Osteoblast (primary cell): ENCODE data around the gene HPS5. TPM values are rescaled to one million over a fixed set of nuclear protein-coding genes. Genes with fewer than 3 reads are reported as not detected.

Experiments used
- DNase-seq: peaks from one replicate; pipeline ENCODE4 v3.0.0; 2011; ENCODE audit warnings: low spot score, mixed read lengths; ENCODE audit not compliant: insufficient read length; ENCODE audit errors: missing footprints
- H2AFZ ChIP-seq: 2 replicates; pipeline ENCODE4 v1.6.0; 2011; ENCODE audit warnings: mild to moderate bottlenecking, low read length
- H3K27ac ChIP-seq: 2 replicates; pipeline ENCODE4 v1.5.1; 2011; ENCODE audit warnings: mild to moderate bottlenecking, low read depth, low read length, moderate library complexity
- H3K27me3 ChIP-seq: 2 replicates; pipeline ENCODE4 v1.6.0; 2012; ENCODE audit warnings: mild to moderate bottlenecking, control low read depth, inconsistent platforms, low read length, moderate library complexity; ENCODE audit not compliant: insufficient read depth
- H3K36me3 ChIP-seq: 2 replicates; pipeline ENCODE4 v1.5.1; 2011; ENCODE audit warnings: mild to moderate bottlenecking, low read length, control low read depth, moderate library complexity; ENCODE audit not compliant: insufficient read depth
- H3K4me1 ChIP-seq: 2 replicates; pipeline ENCODE4 v1.5.1; 2011; ENCODE audit warnings: mild to moderate bottlenecking, low read length, control low read depth, moderate library complexity; ENCODE audit not compliant: insufficient read depth
- H3K4me2 ChIP-seq: 2 replicates; pipeline ENCODE4 v1.6.0; 2011; ENCODE audit warnings: mild to moderate bottlenecking, low read length; ENCODE audit not compliant: insufficient read depth
- H3K4me3 ChIP-seq: fragments of 200-600 bp; sonication (generic); 3 replicates; pipeline ENCODE4 v1.5.1; 2012; ENCODE audit warnings: mild to moderate bottlenecking, low read length, inconsistent platforms; ENCODE audit not compliant: insufficient read depth
- H3K79me2 ChIP-seq: 2 replicates; pipeline ENCODE4 v1.6.0; 2012; ENCODE audit warnings: mild to moderate bottlenecking, low read length, control low read depth, inconsistent platforms; ENCODE audit not compliant: insufficient read depth
- H3K9me3 ChIP-seq: 2 replicates; pipeline ENCODE4 v1.5.1; 2011; ENCODE audit warnings: low read depth, low read length, control low read depth
- H4K20me1 ChIP-seq: 2 replicates; pipeline ENCODE4 v1.6.0; 2012; ENCODE audit warnings: mild to moderate bottlenecking, low read length, control low read depth; ENCODE audit not compliant: insufficient read depth
- CTCF ChIP-seq: IDR thresholded peaks from 2 replicates; pipeline ENCODE4 v1.5.1; 2011; ENCODE audit warnings: mild to moderate bottlenecking, low read depth, low read length, moderate library complexity; ENCODE audit errors: extremely low read depth
- total RNA-seq: library from RNA; depleted of rRNA; stranded (reverse); fragments of >200 nt; gene quantifications from 2 replicates; pipeline ENCODE4 v1.2.3, GENCODE V29; 2012

The HPS5 gene
- total RNA-seq, 1 donor = 53.9 TPM

DNA sequence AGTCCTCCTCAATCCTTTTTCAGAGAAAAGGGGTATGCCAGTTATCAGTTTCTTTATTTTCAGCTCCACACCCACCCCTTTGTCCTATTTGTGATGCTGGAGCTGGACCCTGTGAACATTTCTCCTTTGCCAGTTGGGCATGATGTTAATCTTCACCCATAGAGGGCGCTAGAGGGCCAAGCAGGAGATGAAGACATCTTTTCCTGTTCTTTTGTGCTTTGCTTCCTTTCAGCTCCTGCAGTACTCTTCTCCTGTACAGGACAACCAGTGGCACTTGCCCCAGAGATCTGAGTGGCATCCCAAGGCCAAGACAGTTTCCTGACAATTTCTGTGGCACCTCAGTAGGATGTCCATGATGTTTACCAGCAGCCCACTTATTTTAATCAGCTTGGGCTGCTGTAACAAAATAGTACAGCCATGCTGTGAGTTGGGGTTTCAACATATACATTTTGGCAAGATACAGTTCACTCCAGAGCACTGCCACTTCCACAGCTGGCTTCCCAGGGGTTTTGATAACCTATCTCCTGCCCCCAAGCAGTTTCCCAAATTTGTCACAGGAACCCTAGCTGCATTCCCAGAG, 78.1 kb downstream of the HPS5 start:
- Histone ChIP-seq H3K4me1 (no peaks in the 10 kb centered on the region), H2AFZ (peak overlapping the region; percentile 16), H3K36me3 (no peaks in the 10 kb centered on the region), H4K20me1 (no peaks in the 10 kb centered on the region), H3K27ac (no peak overlapping the region), H3K9me3 (no peaks in the 10 kb centered on the region), H3K4me2 (no peak overlapping the region), H3K79me2 (no peaks in the 10 kb centered on the region), H3K4me3 (no peak overlapping the region), H3K27me3 (peaks cover 3% of the 10 kb centered on the region)
- peak; percentile 61 for DNase-seq
- TF ChIP-seq CTCF = peak; percentile 94

GRCh38 chr11:18239655-18240054, 82.3 kb downstream of the HPS5 start:
- Histone ChIP-seq H4K20me1 (no peaks in the 10 kb centered on the region), H3K4me3 (no peak overlapping the region), H3K79me2 (no peaks in the 10 kb centered on the region), H3K27me3 (peaks cover 21% of the 10 kb centered on the region), H3K9me3 (no peaks in the 10 kb centered on the region), H2AFZ (no peak overlapping the region), H3K4me1 (no peaks in the 10 kb centered on the region), H3K27ac (no peak overlapping the region), H3K36me3 (no peaks in the 10 kb centered on the region), H3K4me2 (no peak overlapping the region)
- DNase-seq = no peak
- no peak for TF ChIP-seq CTCF

DNA sequence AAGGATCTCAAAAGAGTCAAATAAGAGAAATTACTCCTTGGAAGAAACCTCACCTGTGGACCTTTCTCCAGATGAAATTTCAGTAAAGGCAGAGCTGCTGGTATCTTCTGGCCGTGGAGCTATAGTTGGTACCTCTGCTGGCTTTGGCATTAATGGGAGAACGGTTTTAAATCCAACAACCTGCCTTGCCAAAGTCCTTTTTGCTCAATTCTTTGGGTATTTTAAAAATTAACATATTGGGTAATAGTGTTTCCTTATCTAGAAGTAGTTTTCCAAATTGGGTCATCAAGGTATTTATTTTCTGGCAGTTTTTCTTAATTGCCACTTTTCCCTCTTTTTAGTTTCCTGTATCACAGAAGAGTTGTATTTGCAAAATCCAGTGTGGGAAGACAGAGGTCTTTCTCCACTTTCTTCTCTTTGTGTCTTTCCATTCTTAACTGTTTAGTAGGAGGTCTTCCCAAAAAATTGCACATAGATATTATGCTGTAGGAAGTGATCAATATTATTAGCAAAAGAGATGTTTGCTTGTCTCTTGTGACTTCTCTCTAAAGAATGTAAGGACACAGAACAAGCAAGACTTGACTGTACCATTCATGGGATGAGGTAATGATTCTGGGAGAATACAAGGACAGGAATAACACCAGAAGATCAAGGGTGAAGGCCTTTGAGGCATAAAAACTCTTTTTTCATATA, 85.1 kb downstream of the HPS5 start, which contains the start of gene SAA4:
Gene SAA4, minus strand, starts transcription at position 139 of the 693 bp plus-strand sequence. CDS start 876 bp downstream, outside the sequence.
- Histone ChIP-seq H3K4me1 (no peaks in the 10 kb centered on the region), H3K27ac (no peak within 1 kb of the TSS), H3K4me3 (no peak within 1 kb of the TSS), H3K79me2 (no peaks in the 10 kb centered on the region), H3K9me3 (no peaks in the 10 kb centered on the region), H3K27me3 (peaks cover 21% of the 10 kb centered on the region), H2AFZ (no peak within 1 kb of the TSS), H4K20me1 (no peaks in the 10 kb centered on the region), H3K4me2 (no peak within 1 kb of the TSS), H3K36me3 (no peaks in the 10 kb centered on the region)
- no peak for DNase-seq
- TF ChIP-seq CTCF = no peak

GRCh38 chr11:18235394-18236334, 86.3 kb downstream of the HPS5 start:
- Histone ChIP-seq H3K27me3 (peaks cover 18% of the 10 kb centered on the region), H3K4me3 (no peak overlapping the region), H2AFZ (no peak overlapping the region), H3K79me2 (no peaks in the 10 kb centered on the region), H3K27ac (no peak overlapping the region), H3K9me3 (no peaks in the 10 kb centered on the region), H4K20me1 (no peaks in the 10 kb centered on the region), H3K4me2 (no peak overlapping the region), H3K36me3 (no peaks in the 10 kb centered on the region), H3K4me1 (no peaks in the 10 kb centered on the region)
- no peak for TF ChIP-seq CTCF
- no peak for DNase-seq
